SW480 (cell line): ENCODE data around the gene MCTP1.

Experiments used
- DNase-seq: peaks from one replicate; pipeline ENCODE4 v3.0.0-alpha.2; 2016; ENCODE audit warnings: low spot score

Gene MCTP1

DNA sequence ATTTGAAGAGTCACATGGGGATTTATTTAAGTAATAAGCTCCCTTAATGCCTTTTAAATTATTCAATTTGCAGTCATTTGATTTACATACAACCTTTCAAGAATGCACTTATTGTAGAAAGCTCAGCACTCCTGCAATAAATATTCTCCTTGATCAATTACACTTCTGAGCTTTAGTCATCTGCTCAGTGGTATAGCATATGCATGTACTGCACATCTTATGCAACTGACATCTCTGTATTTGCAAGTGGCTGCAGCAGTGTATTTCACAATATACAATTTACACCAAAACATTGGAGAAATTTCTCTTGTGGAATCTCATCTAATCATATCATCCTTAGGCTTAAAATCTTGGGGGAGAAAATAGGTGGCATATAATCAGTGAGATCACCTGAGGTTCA, 340.7 kb downstream of the MCTP1 start:
- no peak for DNase-seq

DNA sequence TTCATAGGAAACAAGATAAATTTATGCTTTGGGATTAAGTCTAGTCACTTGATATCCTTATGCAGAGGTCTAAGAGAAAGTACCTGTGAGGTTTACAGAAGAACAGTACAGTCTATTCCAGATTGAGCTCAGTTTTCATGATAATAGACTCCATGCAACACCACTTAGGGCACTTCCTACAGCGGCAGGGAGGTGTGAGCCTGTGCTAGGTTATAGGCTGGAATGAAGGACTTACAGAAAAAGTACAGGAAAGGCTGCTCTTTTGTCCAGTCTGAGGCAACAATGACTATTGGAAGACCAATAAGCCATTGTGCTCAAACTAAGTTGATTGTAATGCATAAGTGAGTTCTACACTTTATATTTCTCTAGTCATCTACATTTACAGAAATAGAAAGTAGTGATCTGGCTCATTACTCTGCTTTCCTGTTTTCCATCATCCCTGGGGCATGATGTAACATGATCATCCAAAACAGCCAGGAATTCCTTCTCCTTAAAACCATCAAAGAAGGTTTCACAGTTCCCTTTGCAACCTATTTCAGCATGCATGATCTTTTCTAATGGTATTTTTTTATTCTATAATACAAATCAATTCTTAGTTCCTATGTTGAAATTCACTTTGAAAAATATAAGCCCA, 343.7 kb downstream of the MCTP1 start:
- DNase-seq = no peak

DNA sequence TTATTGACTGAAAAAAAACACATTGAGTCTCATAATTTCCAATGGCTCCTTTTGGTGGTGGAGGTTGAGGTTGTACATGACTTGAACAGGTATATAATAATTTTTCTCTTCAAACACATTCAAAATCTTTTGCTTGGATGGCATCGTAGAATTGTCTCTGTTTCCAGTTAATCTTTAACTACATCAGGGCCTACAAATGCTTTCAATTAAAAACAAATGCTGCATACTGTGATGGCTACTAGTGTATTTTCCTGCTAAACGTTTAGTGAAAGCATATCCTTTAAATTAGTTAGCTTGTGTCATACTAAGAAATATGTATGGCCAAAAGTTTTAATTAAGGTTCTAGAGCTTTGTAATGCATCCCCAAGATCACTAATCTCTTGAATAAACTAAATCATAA, 352.6 kb downstream of the MCTP1 start:
- peak; percentile 8 for DNase-seq

DNA sequence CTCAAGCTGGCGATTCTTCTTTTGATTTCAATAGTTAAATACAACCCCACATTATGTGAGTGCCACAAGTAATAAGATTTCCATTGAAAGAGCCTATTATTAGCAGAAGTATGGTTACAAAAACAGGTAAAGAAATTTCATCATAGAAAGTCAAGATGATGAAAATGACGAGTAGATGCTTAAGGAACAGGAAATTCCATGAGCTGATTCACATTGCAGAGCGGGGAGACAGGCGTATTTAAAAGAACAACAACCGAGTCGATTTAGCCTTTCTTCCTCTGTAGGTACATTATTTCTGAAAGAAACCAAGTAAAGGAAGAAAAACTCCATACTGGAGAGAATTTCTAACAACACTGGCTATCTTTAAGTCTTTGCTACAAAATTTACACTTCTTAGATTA, 356.0 kb downstream of the MCTP1 start:
- DNase-seq = no peak

DNA sequence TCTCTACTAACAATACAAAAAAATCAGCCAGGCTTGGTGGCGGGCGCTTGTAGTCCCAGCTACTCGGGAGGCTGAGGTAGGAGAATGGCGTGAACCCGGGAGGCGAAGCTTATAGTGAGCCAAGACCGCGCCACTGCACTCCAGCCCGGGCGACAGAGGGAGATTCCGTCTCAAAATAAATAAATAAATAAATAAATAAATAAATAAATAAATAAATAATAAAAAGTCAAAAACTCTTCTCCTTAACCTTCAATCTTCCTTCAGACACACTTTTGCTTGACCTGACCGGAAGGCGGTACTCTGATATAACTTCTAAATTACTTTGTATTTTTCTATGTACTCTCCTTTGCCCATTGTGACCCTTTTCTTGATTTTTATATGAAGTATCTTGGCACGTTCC, 364.3 kb downstream of the MCTP1 start:
- DNase-seq = no peak

DNA sequence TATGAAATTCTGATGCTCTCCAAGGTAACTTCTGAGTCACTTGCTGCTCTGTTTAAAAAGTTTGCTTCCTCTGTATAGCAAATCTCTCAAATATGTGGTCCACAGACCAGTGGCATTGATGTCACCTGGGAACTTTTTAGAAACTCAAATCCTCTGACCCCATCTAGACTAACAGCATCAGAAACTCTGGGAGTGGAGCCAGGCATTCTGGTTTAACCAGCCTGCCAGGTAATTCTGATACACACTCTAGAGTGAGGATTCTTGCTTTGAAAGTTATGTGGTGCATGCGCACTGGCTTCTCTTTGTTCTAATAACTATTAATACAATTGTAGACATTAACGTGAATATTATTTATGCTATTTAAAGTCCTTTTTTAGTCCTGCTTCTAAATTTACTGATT, 368.3 kb downstream of the MCTP1 start:
- no peak for DNase-seq

DNA sequence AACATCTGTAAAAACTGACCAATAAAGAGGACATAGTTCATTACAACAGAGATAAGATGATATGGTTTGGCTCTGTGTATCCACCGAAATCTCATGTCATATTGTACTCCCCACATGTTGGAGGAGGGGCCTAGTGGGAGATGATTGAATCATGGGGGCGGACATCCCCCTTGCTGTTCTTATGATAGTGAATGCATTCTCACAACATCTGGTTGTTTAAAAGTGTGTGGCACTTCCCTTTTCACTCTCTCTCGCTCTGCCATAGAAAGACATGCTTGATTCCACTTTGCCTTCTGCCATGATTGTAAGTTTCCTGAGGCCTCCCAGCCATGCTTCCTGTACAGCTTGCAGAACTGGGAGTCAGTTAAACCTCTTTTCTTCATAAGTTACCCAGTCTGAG, 373.6 kb downstream of the MCTP1 start:
- DNase-seq = no peak

DNA sequence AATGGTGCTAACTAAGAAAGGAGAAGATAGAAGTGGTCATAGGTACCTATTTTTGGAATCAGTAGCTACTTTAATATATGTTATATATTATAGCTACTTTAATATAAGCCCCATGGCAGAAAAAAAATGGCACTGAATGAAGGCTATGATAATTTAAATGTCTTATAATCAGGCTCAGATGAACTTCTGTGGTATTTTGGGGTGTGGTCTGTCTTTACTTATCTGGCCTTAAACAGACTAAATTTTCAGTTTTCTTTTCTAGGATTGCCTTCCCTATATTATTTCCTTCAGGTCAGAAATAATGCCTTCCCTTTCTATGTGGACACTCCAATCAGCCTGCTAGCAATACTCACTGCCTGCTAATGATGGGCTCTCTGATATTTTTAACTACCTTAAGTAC, 374.2 kb downstream of the MCTP1 start:
- no peak for DNase-seq

DNA sequence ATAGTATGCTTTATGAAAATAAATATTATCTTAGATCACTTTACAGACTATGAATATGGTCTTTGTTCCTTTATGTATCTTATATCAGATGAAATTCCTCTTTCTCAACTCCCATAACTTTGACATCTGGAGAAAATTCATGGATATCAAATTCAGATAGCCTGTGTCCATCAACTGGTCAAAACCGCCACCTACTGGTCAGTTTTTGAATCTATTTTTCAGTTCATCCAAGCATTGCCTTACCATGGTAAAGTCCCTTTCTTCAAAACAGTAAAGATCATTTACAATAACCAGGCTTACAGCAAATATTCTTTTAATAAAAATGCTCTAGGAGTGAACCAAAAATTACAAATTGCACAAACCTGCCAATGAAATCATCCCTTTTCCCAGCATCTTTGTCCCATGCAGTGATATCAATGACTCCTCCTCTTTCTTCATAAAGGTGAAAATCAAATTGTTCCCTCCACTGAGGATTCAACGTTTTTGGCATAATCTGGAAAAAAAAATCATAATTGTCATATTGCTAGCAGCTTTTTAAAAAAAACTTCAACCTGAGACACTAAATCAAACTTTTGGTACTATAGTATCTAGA, 375.9 kb downstream of the MCTP1 start:
- peak; percentile 28 for DNase-seq

DNA sequence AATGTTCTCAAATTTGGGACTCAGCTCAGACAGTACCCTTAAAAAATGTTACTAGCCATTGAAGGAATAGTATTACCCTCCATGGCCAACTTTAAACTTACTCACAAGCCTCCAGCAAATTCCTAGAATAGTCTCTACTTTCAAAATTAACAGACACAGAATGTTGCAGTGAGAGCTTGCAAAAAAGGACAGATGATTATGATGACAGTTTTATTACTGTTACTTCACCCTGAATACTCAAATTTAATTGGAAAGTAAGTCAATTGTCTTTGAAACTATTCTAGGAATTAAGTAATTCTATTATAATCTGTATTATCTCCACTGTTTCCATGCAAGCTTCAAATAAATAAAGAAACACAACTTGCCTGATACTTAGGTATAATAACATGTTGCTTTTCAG, 378.1 kb downstream of the MCTP1 start:
- DNase-seq = no peak

DNA sequence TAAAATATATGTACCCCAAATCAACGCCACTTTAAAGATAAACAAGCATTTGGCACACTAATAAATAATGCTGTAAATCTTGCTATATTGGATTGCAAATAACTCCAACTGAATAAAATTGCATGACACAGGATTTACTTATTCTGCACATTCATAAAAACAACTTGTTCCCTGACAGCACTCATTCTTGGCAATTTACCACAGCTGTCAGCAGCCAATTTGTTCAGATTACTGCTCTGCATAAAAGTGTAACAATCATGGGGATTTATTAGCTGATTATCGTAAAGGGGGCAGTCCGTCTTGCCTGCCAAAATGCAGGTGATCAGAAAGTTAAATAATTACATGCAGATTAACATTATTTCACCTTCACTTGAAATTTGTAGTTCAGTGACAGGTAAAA, 381.2 kb downstream of the MCTP1 start:
- DNase-seq = no peak

DNA sequence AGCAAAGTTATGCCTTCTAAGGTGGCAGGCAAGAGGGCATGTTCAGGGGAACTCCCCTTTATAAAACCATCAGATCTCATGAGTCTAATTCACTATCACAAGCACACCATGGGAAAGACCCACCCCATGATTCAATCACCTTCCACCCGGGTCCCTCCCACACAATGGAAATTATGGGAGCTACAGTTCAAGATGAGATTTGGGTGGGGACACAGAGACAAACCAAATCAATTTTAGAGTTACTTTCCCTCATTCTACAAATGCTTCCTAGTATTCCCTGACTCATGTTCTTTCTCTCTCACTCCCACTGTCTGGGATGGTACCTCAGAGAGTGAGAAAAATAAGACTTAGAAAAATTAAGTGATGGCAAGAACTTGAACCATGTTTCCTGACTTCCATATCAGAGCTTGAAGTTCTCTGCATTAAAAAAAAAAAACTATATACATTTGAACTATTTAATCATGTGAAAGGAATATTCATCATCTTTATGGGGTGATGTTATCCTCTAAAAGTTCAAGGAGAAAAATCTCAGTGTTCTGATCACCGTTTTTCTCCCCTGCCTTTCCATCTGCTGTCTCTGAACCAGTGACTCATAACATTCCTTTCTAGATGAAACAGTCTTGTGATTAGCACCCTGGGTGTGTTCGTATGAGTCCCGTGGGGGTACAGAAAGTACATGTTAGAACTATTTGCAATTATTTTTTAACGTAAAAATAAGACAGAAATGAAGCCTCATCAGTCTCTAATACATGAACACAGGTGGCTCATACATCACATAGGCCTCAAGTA, 383.5 kb downstream of the MCTP1 start:
- peak; percentile 55 for DNase-seq

DNA sequence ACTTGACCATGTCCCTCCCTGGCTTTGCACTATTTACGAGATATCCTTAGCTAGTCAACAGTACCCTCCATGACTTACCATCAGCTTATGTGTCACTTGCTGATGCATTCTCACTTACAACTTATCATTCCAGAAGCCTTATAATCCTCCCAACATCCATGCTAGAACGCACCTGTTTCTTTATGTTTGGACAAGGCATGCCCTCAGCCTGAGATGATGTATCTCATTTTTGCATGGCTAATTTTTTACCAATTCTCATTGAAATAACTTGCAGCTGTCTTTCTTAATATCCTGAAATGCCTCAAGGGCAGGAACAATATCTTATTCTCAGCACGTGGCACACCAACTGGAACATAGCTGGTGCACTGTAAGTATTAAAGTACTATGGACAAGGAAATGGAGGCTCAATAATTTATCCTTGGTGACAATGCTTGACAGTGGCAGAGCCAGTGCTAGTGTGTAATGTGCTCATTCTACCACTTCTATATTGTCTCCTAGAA, 384.8 kb downstream of the MCTP1 start:
- DNase-seq = no peak

DNA sequence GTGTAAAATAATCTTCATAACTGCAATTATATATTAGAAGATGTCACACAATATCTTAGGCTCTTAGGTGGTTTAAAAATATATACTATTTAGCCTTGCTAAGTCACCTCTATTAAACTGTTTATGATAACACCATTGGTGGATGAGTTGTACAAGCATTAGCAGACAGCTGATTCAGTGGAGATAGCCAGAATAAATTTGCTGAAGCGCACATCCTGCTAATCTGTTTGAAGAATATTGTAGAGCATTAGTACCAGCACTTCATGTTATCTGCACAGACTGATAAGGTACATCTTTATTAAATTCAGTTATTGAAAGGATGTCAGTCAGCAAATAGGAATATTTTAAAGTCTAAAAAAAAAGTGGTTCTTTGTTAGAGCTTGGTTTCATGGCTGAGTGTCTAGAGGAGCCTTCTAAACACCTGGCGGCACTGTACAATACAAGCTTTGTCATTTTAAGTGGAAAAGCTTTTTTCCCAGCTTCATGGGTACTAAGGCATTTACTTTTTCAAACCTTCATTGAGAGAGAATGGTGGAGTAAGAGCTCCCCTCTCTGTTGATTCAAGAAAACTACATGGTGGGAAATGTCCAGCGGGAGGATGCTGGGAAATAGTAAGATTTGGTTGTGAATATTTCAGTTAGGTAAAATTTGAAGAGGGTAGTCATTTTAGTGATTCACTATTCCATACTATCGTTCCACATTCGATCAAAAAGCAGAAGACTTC, 391.3 kb downstream of the MCTP1 start:
- DNase-seq = no peak

DNA sequence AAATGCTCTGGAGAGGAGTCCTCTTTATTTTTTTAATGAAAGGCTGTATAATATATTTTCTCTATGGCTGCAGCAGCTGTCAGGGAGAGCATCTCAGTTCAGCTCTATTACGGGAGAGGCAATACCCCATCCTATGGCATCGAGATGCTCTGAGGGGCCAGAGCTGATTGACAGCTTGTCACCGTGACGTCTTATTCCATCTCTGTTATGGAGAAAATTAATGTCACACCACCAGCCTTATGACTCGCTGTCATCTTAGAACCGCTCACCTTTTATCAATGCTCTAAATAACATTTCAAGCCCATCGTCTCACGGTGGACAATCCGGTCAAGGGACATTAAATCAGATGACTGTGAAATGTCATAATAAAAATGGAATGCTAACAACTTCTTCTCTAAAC, 392.9 kb downstream of the MCTP1 start:
- no peak for DNase-seq

DNA sequence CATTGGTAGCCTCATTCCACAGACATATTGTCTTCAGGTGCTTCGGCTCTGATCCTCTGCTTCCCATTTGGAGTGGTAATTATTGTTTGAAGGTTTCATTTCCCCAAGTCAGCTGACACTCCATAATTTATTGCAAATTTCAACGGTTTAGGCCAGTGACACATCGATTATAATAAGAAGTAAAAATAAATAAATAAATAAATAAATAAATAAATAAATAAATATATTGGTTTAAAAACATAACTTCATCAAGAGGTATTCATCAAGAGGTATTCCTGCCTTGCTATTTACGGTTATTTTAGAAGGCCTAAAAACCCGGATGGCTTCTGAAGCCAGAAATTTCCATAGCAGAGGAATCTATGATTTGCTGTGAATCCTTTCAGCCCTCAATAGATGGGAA, 393.3 kb downstream of the MCTP1 start:
- no peak for DNase-seq

DNA sequence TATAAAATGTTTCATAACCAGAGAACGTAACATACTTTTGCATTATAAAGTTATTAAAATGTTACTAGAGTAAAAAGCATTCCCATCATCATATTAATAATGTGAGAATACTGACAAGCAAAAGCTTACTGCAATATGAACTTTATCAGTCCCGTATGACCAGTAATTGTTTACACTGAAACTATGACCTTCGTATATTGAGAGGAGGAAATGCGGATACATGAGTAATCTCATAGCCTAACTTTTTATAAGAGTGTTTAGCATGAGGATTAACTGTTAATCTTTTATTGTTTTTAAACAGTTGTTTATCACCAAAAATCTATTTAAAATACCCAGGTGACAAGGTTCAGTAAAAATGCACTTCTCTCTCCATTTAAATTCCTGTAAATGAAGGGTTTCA, 394.0 kb downstream of the MCTP1 start:
- DNase-seq = no peak

DNA sequence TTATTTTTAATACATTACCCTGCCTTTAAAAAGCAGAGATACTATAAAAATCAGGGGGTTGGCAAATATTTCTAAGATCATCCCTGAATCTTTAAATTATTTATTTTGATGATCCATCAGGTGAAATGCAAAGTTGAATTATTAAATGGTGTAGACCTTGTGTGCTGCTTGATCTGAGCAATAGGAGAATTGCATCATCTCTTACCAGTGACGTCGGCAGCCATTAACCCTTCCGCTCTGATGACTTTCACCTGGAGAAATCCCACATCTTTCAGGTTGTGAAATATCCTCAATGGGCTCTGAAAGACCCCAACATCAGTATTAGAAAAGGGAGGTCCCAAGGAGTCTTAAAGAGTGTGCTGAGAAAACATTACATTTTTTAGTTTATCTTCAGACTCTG, 396.2 kb downstream of the MCTP1 start:
- no peak for DNase-seq

DNA sequence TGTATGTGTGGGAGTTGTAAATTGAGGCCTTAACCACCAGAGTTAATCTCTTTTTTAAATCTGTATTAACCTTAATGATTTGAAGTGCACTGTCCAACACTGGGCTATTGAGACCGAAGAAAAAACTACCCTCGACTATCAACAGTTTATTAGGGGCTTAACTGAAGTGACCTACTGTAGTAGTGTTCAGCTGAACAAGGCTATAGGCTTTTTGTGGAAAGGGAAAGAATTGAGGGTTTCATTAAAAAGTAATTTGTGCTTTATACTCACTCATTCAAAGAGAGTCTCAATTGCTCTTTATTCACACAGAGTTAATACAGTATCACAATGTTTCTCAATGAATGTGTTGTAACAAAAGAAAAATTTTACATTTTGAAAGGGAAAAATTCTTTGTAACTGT, 399.0 kb downstream of the MCTP1 start:
- DNase-seq = no peak

DNA sequence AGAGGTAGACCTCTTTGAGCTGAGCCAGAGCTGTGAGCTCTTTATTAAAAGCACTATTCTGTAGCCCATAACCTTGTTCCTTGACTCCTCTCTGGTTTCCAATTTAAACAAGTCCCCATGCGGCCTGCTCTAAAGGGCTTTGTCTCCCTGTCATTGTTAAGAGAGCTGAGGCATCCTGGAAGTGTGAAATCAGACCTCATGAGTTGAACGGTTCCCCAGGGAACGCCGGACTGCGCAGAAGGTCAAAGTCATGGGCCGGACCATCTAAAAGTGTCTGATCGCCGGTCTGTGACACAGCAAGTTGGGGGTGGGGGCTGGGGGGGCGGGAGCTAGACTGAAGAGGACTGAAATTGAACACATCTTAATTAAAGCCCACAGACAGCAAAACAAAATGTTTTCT, 400.6 kb downstream of the MCTP1 start:
- DNase-seq = no peak

DNA sequence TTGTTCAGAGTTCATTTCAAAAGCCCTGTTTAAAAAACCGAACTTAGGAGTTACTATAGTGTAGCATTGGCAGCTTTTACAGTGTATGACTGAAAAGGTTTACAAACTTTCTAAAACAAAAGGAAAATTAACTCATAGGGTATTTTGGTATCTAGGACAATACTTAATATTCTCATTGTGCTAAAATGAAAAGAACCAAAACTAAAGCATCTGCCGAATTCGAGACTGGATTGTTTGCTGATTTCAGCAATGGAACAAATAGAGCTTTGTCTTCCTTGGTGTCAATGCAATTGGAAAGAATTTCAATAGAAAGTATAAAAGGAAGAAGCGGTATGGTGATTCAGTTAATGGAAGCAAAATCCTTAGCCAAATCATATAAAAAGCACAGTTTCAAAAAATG, 412.4 kb downstream of the MCTP1 start:
- DNase-seq = no peak

DNA sequence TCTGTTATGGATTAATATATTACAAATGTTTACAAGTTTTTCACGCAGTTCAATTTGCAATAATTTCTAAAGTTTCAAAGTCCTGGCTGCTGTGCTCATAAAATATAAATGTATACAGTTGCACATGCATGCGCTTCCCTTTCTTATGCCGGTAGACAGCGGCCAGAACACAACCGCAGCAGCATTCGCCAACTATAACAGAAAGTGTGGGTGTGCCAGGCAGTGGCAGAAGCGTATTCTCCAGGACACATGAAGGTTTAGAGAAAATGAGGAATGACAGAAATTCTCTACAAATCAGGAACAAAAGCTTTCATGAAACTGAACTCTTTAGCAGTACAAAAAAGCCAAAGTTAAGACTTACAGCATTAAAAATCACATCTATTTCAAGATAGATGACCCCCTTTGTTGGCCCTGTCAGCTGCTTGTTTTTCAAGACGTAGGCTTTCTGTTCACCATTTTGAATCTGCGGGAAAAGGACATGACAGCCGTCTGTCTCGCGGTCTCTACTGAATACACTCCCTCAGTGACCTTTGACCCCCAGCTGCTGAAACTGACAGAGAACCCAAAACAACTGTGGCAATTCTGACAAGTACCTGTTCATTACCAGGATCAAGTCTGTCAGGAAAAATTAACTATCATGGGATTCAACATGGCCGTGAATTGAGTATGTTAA, 414.2 kb downstream of the MCTP1 start:
- no peak for DNase-seq
